Stimulated activated CD4-positive, alpha-beta T cell treated with anti-CD3 and anti-CD28 coated beads, TNF-alpha, amount 100 ng/mL, for 24 hours (primary cell): ENCODE data around the gene ACAP3.
"Not testable (repeated sequence)": the region's sequence is repeated elsewhere in the genome, so short reads cannot be mapped to it uniquely, and the experiment has no call there.

Experiments used
- DNase-seq, 3 experiments: peaks; one replicate each; pipeline ENCODE4 v3.0.0-alpha.2; 2020; ENCODE audit warnings: low read depth in 3 of 3

ACAP3 gene

DNA sequence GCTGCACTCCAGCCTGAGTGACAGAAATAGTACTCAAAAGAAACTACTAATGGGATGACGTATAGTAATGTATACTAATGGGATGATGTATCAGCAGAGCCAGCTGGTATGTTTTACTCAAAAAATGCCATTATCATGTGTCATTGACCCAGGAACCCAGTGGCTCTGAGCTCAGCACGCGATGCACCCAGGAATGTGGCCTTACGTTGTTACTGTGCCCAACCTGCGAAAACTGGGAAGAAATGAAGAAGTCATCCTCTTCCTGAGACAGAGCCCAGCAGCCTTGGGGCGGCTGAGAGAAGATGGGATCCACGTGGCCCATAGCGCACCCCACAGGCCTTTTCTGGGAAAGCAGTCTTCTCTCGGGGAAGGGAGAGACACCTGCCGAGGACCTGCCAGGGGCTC is 42.9 kb downstream of the ACAP3 start:
- no peak for DNase-seq

DNA sequence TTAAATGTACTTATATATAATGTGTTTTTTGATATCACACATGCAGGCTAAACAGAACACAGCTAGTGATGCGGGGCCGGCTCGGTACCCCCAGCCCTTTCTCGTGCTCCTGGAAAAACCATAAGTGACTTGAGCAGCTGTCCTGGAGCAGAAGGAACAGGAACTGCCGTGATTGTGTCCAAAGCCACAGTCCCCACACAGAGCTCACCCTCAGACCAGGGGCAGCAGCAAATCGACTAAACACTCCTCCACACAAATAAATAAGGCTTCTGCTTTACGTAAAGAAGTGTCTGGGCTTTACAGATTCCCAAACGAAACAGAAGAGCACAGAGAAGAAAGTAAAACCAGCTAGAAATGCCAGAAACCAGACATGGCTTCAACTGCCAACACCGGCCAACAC is 43.7 kb downstream of the ACAP3 start:
- DNase-seq = no peak

DNA sequence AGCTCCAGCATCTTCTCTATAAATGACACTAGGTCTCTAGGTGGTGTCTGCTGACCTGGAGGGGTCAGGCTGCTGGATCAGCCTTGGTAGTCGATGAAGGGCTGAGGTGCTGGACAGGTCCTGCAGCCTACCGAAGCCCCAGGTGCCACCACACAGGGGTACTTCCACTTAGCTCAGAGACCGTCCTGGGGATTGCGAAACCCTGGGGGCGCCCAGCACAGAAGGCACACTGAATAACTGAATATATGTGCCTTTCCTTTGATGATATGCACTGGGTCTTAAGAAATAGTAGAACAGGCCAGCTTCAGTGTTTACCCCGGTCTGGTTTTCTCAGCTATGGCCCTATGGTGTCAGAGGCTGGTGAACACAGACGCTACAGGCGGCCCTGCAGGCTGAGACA is 45.0 kb downstream of the ACAP3 start:
- DNase-seq = no peak

DNA sequence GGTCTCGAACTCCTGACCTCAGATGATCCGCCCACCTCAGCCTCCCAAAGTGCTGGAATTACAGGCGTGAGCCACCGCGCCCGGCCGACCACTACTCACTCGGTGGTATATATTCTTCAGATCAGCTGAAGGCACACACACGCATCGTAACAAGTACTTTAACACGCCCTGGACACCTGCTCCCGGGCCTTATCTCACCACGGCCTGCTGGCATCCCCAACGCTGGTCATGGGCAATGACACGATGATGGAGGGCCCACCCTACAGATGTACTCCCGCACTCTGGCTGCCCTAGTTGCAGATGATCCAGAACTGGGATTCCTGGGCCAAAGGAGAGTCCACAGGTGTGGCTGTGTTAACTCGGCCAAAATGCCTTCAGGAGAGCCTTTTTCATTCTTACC is 45.7 kb downstream of the ACAP3 start:
- DNase-seq = no peak

DNA sequence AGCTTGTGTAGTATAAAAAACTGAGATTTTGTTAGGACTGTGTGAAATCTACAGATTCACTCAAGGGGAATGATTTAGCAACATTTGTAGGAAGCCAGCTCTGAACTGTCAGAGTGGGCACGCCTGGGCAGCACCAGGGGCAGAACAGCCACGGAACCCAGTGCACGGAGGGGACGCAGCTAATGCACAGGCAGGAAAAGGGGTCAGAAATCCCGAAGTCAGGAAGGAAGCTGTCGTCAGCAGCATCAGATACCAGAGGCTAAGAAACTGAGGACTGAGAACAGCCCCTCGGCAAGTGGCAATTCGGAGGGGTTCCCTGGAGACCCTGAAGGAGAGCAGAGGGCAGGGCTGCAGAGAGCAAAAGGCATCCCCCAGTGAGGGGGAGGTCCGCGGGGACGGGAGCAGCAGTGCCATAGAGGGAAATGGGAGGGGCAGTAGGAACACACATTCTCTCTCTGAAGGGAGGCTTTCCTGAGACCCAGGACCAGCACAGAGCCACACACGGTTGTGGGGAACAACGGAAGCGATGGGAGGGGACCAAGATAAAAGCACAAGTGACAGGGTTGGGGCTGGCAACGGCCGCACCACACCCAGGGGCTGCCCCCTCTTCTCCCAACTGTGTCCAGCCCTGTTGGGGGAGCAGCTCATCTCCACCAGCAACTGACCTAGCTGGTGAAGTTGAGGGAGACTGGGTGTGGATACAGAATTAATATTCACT is 46.7 kb downstream of the ACAP3 start:
- no peak for DNase-seq

DNA sequence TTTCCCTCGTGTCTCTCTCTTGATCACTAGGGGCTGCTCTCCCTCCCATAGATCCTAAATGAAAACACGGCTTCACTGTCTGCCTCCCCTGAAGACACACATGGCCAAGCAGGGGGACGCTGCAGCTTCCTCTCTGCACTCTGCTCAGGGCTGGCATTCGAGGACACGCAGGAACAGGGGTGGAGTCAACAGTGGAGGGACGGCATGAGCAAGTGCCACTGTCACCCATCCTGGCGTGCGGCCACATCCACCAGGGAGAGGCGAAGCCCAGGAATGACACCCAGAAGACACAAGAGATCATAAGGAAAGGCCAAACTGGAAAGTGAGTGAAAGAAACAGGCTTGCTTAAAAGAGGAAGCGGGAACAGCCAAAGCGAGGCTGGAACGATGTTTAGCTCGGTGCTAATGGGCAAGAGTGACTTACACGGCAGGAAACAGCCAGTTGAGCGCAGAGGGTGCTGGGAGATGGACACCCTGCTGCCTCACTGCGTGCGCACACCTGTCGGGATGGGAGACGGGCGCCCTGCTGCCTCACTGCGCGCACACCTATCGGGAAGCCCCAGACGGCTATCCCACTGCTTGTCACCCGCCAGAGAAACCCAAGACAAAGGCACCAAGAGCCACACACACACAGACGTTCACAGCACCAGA is 47.7 kb downstream of the ACAP3 start:
- DNase-seq = no peak

DNA sequence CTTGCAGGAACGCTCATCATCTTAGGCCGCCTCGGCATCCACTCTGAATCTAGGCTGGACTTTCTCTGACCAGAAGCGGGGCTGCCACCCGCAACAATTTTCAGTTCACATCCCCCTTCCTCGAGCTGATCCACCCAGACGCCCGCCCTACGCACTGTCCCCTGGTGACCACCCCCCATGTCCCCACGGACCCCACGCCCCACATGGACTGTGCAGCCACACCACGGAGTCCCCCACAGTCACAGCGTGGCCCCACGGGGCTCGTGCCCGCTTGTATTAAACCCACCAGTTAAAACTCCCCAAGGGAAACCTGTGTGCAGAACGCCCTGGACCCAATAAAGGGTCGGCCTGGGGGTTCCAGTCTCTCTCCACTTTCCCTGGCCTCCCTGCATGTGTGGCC is 48.2 kb downstream of the ACAP3 start:
- DNase-seq = no peak

DNA sequence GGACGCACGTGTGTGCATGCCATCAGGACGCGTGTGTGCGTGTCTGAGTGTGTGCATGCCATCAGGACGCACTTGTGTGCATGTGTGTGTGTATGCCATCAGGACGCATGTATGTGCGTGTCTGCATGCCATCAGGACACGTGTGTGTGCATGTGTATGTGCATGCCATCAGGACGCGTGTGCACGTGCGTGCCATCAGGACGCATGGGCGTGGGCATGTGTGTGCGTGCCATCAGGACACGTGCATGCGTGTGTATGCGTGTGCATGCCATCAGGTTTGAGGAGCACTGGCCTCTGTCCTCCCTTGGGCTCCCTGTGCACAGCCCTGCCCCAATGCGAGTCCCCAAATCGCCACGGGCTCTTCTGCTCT is 48.6 kb downstream of the ACAP3 start:
- DNase-seq = no peak

DNA sequence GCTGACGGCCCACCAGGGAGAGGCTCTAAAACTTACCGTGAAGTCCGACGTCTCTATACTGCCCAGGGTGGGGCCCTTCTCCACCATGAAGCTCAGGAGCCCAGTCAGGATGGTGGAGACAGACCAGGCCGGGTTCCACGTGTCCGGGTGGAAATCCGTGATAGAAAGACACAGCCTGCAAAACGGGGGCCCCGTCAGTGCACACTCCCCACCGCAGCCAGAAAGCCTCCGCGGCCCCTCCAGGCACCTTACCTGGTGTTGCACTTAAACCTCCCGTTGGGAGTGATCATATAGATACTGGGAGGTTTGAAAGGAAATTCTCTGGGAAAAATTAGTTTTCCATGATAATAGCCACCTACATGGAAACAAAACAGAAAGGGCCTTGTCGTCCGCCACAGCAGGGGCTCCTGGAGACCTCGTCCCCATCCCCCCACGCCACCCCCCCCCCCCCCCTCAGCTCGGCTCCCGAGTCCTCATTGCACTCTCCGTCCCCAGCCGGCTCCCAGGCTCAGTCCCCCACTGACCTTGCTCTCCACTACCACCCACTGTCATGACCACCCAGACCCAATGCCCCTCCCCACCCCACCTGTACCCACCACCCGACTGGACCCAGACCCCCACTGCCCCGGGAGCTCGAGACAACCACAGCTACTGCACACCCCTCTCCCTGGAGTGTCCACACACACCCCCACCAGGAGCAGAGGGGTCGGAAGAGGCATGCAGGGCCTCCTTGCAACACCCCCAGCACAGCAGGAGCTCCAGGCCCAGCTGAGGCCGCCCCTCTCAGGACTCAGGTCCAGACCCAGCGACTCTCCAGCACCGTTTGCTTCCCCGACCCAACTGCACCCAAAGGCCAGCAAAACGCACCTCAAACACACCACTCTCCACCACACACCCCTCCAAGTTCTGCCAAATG is 50.5 kb downstream of the ACAP3 start:
- DNase-seq = no peak

DNA sequence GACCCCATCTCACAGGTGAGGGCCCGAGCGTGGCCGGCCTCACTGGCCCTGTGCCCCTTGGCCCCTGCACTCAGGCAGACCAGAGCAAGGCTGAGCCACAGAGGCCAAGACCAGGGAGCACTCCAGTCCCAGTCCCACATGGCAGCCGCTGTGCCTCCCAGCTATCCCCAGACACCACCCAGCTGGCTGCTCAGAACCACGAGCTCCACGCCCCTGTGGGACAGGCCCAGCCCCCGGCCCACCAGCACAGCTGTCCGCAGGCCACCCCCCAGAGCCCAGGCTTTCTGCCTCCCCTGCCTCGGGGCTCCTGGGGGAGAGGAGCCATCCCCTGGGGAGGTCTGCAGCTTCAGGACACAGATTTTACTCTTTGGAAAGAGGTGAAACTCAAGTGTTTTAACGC is 52.1 kb downstream of the ACAP3 start:
- no peak for DNase-seq

DNA sequence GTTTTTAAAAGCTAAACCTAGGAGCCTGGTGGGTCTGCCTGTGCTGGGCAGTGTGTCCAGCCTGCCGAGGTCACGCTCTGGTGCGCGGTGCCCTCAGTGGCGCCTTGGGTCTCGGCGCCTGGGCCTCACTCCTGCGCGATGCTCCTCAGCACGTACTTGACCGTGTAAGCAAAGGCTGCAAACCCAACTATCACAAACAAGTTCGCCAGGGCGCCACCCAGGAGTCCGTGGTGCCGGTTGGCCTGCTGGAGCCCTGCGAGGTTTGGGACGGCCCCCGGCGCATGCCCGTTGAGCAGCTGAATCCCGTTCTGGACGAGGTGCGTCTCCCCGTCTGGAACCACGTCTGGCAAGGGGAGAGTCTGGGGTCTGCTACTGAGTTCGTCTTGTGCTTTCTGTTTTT is 52.7 kb downstream of the ACAP3 start:
- no peak for DNase-seq

DNA sequence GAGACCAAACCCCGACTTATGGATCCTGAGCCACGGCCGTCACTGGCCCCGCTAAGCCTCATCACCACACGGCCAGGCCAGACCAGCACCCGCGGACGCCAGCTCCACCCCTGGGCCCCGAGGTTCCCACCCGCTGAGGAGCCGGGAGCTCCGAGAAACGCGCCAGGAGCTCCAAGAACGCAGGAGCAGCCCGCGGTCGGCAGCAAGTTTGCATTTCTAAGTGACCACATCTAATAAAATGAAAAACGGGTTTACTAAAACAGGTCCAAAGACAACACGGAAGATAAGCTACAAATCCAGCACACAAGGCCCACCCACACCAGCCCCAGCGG is 53.1 kb downstream of the ACAP3 start:
- DNase-seq = no peak

DNA sequence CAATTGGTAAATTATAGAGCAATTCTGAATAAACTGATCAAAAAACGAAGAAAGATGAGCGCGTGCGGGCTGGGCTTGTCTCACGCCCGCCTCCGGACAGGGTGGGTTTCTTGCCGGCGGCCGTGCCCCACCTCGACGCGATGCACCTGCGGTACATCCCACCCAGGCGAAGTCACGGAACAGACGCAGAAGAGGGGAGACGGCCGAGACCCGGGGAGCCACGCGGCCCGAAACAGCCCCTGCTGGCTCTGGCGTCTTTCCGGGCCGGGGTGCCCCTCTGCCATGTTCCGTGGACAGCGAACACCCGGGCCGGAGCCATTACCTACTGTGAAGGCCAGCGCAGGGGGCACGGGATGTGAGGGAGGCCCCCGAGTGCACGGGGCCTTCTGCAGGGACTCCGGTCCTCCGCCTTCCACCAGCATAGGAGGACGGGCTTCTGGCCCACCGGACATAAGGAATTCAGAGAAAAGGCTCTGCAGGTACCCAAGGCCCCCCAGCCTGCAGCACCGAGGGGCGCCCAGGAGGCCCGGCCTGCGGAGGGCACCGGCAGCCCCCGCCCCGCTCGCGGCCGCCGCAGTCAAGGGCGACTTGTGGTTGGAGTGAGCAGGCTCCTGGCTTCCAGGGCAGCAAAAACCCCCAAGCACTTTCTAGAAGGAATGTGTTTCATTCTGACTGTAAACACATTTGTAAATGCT is 53.6 kb downstream of the ACAP3 start:
- no peak for DNase-seq

DNA sequence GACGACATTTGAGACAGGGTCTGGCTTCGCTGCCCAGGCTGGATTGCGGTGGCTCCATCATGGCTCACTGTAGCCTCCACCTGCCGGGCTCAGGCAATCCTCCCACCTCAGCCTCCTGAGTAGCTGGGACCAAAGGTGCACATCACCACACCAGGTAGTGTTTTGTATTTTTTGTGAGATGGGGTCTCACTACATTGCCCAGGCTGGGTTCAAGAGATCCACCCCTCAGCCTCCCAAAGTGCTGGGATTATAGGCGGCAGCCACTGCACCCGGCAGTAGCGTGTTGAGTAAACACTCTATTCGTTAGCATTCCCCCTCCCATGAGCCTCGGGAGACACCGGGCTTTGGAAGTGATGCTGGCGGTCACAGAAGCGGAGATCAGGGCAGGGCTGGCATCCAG is 54.4 kb downstream of the ACAP3 start:
- no peak for DNase-seq

DNA sequence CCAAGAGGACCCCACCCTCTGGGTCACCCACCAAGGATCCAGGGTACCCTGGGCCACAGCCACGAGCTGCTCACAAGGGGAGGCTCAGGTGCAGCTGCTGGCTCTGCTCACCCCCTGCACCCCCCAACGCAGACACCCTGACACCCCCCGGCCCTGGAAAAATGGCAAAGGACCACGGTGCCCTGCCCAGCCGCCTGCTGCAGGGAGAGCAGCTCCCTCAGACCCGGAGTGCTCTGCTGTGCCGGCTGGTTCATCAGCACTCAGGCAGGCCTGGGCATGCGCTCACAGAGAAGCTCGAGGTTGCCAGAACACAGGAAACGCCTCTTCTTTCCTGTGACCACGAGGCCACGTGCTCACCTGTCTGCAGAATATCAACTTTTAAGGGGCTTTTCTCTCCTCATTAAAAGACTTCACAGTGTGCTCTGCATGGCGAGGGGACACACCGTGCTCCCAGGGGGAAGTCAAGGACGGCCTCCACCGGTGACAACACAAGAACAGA is 56.9 kb downstream of the ACAP3 start:
- DNase-seq = peak; percentile 22 to 60 (median 36)

DNA sequence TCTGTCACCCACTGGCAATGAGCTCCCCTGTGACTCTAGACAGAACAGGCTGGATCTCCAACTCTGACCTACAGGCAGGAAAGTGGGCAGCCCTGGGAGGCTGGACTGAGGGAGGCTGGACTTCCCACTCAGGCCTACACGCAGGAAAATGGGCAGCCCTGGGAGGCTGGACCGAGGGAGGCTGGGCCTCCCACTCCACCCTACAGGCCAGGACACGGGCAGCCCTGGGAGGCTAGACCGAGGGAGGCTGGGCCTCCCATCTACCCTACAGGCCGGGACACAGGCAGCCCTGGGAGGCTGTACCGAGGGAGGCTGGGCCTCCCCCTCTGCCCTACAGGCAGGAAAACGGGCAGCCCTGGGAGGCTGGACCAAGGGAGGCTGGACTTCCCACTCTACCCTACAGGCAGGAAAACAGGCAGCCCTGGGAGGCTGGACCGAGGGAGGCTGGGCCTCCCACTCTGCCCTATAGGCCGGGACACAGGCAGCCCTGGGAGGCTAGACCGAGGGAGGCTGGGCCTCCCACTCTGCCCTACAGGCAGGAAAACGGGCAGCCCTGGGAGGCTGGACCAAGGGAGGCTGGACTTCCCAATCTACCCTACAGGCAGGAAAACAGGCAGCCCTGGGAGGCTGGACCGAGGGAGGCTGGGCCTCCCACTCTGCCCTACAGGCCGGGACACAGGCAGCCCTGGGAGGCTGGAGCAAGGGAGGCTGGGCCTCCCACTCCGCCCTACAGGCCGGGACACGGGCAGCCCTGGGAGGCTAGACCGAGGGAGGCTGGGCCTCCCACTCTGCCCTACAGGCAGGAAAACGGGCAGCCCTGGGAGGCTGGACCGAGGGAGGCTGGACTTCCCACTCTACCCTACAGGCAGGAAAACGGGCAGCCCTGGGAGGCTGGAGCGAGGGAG is 59.5 kb downstream of the ACAP3 start:
- DNase-seq = not testable (repeated sequence)

DNA sequence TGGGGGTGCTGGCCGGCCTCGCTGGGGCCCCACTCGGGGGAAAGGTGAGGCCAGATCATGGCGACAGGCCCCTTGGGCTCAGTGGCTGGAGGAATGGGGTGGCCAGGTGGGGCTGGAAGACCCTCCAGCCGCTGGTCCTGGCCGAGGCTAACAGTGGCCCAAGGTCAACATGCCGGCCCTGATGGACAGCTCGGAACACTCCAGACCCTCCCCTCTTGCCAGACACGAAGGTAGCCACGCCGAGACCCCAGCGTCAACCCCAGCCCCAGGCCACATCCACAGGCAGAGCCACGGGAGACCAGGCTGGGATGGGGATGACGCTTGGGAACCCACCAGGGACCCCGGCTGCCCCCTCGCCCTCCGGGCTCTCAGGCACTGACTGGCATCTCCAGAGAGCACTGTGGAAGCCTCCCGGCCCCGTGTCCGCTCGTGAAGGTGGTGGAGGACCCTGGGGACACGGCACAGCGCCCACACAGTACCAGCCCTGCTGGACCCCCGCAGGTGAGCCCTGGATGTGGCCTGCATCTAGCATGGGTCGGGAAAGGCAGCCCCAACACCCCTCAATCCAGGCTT is 60.3 kb downstream of the ACAP3 start:
- DNase-seq = no peak

DNA sequence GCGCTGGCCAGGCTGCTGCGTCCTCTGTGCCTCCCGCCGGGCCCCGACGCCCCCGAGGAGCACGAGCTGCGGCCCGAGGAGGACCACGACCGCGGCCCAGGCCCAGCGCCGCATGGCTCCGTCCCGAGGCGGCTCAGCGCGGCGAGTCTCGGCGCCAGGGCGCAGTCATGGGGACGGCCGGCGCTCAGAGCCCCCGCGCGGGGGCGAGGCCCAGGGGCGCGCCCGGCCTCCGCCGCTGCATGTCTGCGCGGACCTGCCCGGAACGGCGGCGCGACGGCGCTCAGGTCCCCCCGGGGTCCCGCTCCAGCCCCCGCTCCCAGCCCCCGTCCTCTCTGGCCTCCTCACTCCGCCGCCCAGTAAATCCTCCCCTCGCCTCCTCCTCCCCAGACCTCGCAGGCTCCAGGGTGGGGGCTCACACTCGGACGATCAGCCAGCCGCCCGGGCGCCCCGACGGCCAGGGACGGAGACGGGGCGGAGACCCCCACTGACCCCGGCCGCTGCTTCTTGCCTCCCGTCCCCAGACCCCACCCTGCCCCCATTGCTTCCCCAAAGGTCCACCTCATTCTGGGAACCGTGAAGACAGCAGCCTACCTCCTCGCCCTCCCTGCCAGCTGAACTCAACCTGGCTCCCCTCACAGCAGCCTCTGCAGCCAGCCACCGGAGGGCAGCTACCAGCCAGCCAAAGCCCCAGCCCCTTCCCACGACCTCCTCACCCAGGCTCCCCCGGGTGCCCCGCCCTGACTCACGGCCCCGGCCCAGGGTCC is 61.0 kb downstream of the ACAP3 start, which contains the start of gene C1QTNF12:
C1QTNF12 (minus strand) TSS at position 146 of the 764 bp plus-strand sequence; CDS start at position 114, 32 bp downstream.
- DNase-seq = no peak

DNA sequence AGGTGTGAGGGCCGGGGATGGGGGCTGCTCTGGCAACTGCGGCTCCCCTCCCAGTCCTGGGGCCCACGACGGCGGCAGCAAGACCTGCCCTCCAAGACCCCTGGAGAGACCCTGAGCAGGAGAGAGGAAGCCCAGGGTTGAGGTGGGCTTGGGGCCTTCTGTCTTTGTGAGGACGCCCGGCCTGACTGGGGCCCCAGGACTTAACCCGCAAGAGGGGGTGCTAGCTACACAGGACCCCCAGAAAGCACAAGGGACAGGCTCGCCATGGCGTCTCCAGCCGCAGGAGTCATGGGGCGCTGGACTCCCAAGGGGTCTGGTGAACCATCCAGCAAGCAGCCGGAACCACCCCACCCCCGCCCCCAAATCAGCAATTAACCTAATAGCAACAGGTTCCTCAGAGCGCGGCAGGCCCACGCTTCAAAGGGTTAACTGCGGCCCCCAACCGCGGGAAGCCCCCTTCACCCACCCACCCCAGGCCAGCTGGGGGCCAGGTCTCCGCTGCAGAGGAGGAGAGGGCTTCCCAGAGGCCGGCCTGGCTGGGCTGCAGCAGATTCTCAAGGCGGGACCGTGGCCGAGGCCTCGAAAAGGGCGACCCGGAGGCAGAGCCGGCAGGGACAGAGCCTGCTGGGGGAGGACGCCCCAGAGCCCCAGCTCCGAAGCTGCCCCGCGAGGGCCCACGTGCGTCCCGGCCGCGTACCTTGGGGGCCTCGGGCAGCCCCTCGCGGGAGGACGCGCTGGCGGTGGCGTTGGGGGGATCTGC is 61.7 kb downstream of the ACAP3 start:
- no peak for DNase-seq
